PC-9 (cell line): ENCODE measurements around the gene AGAP3.

Experiments used
- CTCF ChIP-seq: fragments of 200-600 bp; sonication (generic); conservative IDR thresholded peaks from 2 replicates; pipeline ENCODE4 v1.6.1; 2017; ENCODE audit warnings: mixed run types, antibody characterized with exemption, mild to moderate bottlenecking, moderate library complexity
- EZH2 ChIP-seq: fragments of 200-600 bp; sonication (generic); IDR thresholded peaks from 2 replicates; pipeline ENCODE4 v1.8.0; 2017; ENCODE audit warnings: antibody characterized with exemption, low read depth

GRCh38 chr7:151082141-151083070 is 3.9 kb upstream of the AGAP3 start:
- no peak for TF ChIP-seq EZH2
- TF ChIP-seq CTCF = no peak
